Measurements from ENCODE around the gene TLE2. TPM values are rescaled to one million over a fixed set of nuclear protein-coding genes. Genes with fewer than 3 reads are reported as not detected.
"Not testable (repeated sequence)": the region's sequence is repeated elsewhere in the genome, so short reads cannot be mapped to it uniquely, and the experiment has no call there.

Gene TLE2
- total and polyA plus RNA-seq, 2 donors (not counting 3 experiments of a cell fraction or from before 2014, with no cell fraction given) = 32.0 to 38.8 TPM

GRCh38 chr19:3053218-3053621, 24.1 kb upstream of the TLE2 start:
- no peak for TF ChIP-seq FOS (IDR thresholded peaks at IDR 0.05; ENCODE audit: borderline replicate concordance, insufficient read depth, low read length)
- no peak for TF ChIP-seq MYC (IDR thresholded peaks at IDR 0.05; ENCODE audit: low read depth, low read length)
- no peak for TF ChIP-seq GATA2 (IDR thresholded peaks at IDR 0.05; ENCODE audit: insufficient read depth, insufficient read length, low read depth, low read length)
- TF ChIP-seq EZH2 (IDR thresholded peaks at IDR 0.05; ENCODE audit: borderline replicate concordance, low read depth, low read length, severe bottlenecking) = no peak
- TF ChIP-seq POLR2AphosphoS5 (IDR thresholded peaks at IDR 0.05; ENCODE audit: insufficient read depth, low read depth, low read length) = no peak
- TF ChIP-seq MAX (IDR thresholded peaks at IDR 0.05; ENCODE audit: insufficient read depth, insufficient read length) = no peak
- TF ChIP-seq JUN (IDR thresholded peaks at IDR 0.05; ENCODE audit: borderline replicate concordance, insufficient read depth, insufficient read length, low read depth) = no peak
- TF ChIP-seq POLR2A (IDR thresholded peaks at IDR 0.05; ENCODE audit: low read depth, low read length) = no peak
- TF ChIP-seq CTCF (IDR thresholded peaks at IDR 0.05; ENCODE audit: extremely low read depth in 1 of 2, insufficient read depth in 1 of 2, low read depth in 1 of 2, low read length in 2 of 2) = no peak
- ChIA-PET CTCF (interaction anchor here (1.1 to 3.2 kb wide), 8 partner anchors 9 to 102 kb away, joined by 3 to 9 read pairs (median 4); partner anchors contain the start of gene TLE5), POLR2A (no interaction called here)
- Histone ChIP-seq H3K79me2 (ENCODE audit: control insufficient read depth, insufficient read depth, low read length) (peaks cover 7% of the 10 kb centered on the region), H3K27ac (ENCODE audit: insufficient read depth, low read depth, low read length) (no peak overlapping the region), H3K4me1 (ENCODE audit: control insufficient read depth, extremely low read depth, insufficient read depth, low read length) (no peaks in the 10 kb centered on the region), H2AFZ (ENCODE audit: low read depth, low read length) (no peak overlapping the region), H3K9me1 (replicated peaks; ENCODE audit: control insufficient read depth, extremely low read depth, insufficient read depth, low read length) (no peaks in the 10 kb centered on the region), H3K36me3 (ENCODE audit: control insufficient read depth in 2 of 2, extremely low read depth in 1 of 2, insufficient read depth in 2 of 2, low read length in 2 of 2) (peaks cover 11 to 30% of the 10 kb centered on the region in 2 experiments), H3K9ac (replicated peaks; ENCODE audit: extremely low read depth, insufficient read depth, low read length) (no peak overlapping the region), H3K4me3 (replicated peaks in 1 of 3; ENCODE audit: insufficient read depth in 1 of 3, low read depth in 1 of 3, low read length in 3 of 3) (no peak overlapping the region), H4K20me1 (replicated peaks; ENCODE audit: control insufficient read depth, extremely low read depth, insufficient read depth, low read length) (no peaks in the 10 kb centered on the region), H3K4me2 (ENCODE audit: insufficient read depth, low read length) (no peak overlapping the region), H3K9me3 (replicated peaks; ENCODE audit: control insufficient read depth, insufficient read depth, low read length) (no peaks in the 10 kb centered on the region), H3K27me3 (ENCODE audit: control insufficient read depth in 2 of 2, insufficient read depth in 2 of 2, low read length in 2 of 2) (no peaks in the 10 kb centered on the region)
- TSS peak; percentile 84 for BruUV-seq (replicated peaks)
- dilution Hi-C loops (cut with MboI; ENCODE audit: extremely low pct_ligation_motif_present, low sequenced_read_pairs) (no loop called here), intact Hi-C loops (cut with micrococcal nuclease) (no loop called here)
- FAIRE-seq = no peak
- no peak for DNase-seq (ENCODE audit: low read depth, low spot score)

GRCh38 chr19:3050016-3050415, 20.9 kb upstream of the TLE2 start:
- H3K27me3 ChIP-seq (ENCODE audit: control insufficient read depth in 2 of 2, insufficient read depth in 2 of 2, low read length in 2 of 2); BruUV-seq (replicated peaks); DNase-seq (ENCODE audit: low read depth, low spot score); H3K4me2 ChIP-seq (ENCODE audit: insufficient read depth, low read length); dilution Hi-C loops (cut with MboI; ENCODE audit: extremely low pct_ligation_motif_present, low sequenced_read_pairs); POLR2A ChIA-PET; H3K9me3 ChIP-seq (replicated peaks; ENCODE audit: control insufficient read depth, insufficient read depth, low read length); H2AFZ ChIP-seq (ENCODE audit: low read depth, low read length); H3K4me1 ChIP-seq (ENCODE audit: control insufficient read depth, extremely low read depth, insufficient read depth, low read length); H3K27ac ChIP-seq (ENCODE audit: insufficient read depth, low read depth, low read length); H4K20me1 ChIP-seq (replicated peaks; ENCODE audit: control insufficient read depth, extremely low read depth, insufficient read depth, low read length); H3K4me3 ChIP-seq (replicated peaks in 1 of 3; ENCODE audit: insufficient read depth in 1 of 3, low read depth in 1 of 3, low read length in 3 of 3); H3K9me1 ChIP-seq (replicated peaks; ENCODE audit: control insufficient read depth, extremely low read depth, insufficient read depth, low read length); H3K79me2 ChIP-seq (ENCODE audit: control insufficient read depth, insufficient read depth, low read length); intact Hi-C loops (cut with micrococcal nuclease); H3K9ac ChIP-seq (replicated peaks; ENCODE audit: extremely low read depth, insufficient read depth, low read length): not testable (repeated sequence)
- CTCF ChIA-PET = interaction anchor here (1.2 kb wide), 1 partner anchor 54 kb away, joined by 3 read pairs; no protein-coding TSS in a partner anchor
- peaks cover 2 to 15% of the 10 kb centered on the region in 2 experiments for H3K36me3 ChIP-seq (ENCODE audit: control insufficient read depth in 2 of 2, extremely low read depth in 1 of 2, insufficient read depth in 2 of 2, low read length in 2 of 2)
- FAIRE-seq = peak; percentile 12

Data from endothelial cell of umbilical vein (primary cell).